ENCODE results near the gene SGMS1.
"Not testable (repeated sequence)": the region's sequence is repeated elsewhere in the genome, so short reads cannot be mapped to it uniquely, and the experiment has no call there.

- TF ChIP-seq CHD2 (IDR thresholded peaks at IDR 0.05; ENCODE audit: low read length, partially characterized antibody); CTCF (IDR thresholded peaks at IDR 0.05); CEBPB (IDR thresholded peaks at IDR 0.05); RAD21 (conservative IDR thresholded peaks at IDR 0.05 in 1 of 2, IDR thresholded peaks at IDR 0.05 in 1 of 2); MYC (IDR thresholded peaks at IDR 0.05; ENCODE audit: borderline replicate concordance, low read length); HOXB5 (CRISPR knock-in tag; IDR thresholded peaks at IDR 0.05); RFX5 (IDR thresholded peaks at IDR 0.05); ELK1 (IDR thresholded peaks at IDR 0.05; ENCODE audit: low read depth, low read length); HDAC2 (IDR thresholded peaks at IDR 0.05): not testable (repeated sequence)
These were observed 23.6 kb upstream of the SGMS1 start for GRCh38 chr10:50647350-50647749.

Data from A549 (cell line).